T-cell (primary cell): ENCODE data around the gene ANKRA2. TPM values are rescaled to one million over a fixed set of nuclear protein-coding genes. Genes with fewer than 3 reads are reported as not detected.

Source experiments
- ATAC-seq, 4 experiments: fragments of 200-7000 bp in 3 of 4; fragments of 150-1000 bp in 1 of 4; cut with Tn5 transposase; replicated peaks in 1 of 4; 1 replicate in 3 of 4; 2 replicates in 1 of 4; pipeline ENCODE4 v1.10.0; 2021; ENCODE audit warnings: moderate library complexity in 3 of 4, mild to moderate bottlenecking in 2 of 4, moderate number of reproducible peaks in 1 of 4
- CTCF ChIA-PET, 2 donors: fragments of 300-600 bp; sonication (Branson Sonifier 250); formaldehyde crosslinking; loops; one replicate each; lab custom pipeline; 2022; ENCODE audit warnings: antibody characterized with exemption in 2 of 2; lab: Charles Lee
- POLR2A ChIA-PET, 2 donors: fragments of 300-600 bp; sonication (Branson Sonifier 250); formaldehyde crosslinking; loops; one replicate each; lab custom pipeline; 2022; ENCODE audit warnings: antibody characterized with exemption in 2 of 2; lab: Charles Lee
- DNase-seq, 35 experiments: peaks; one replicate each; pipeline versions ENCODE4 v3.0.0 to v3.0.0-alpha.2; 2013 to 2023
- H3K27ac ChIP-seq: one replicate; pipeline ENCODE4 v1.5.1; 2013; ENCODE audit warnings: low read length
- H3K27me3 ChIP-seq, 2 experiments: replicated peaks in 1 of 2; 1 replicate in 1 of 2; 2 replicates in 1 of 2; pipeline versions ENCODE4 v1.6.1 to v1.7.0; 2013; ENCODE audit warnings: low read length in 1 of 2, mixed read lengths in 1 of 2; ENCODE audit not compliant: control insufficient read depth in 2 of 2, insufficient read depth in 2 of 2; ENCODE audit errors: extremely low read depth in 1 of 2
- H3K36me3 ChIP-seq, 2 donors: 1 replicate in 1 of 2; 2 replicates in 1 of 2; pipeline versions ENCODE4 v1.6.1 to v1.7.0; 2013; ENCODE audit warnings: low read length in 1 of 2; ENCODE audit not compliant: control insufficient read depth in 2 of 2, insufficient read depth in 1 of 2; ENCODE audit errors: extremely low read depth in 1 of 2
- H3K4me1 ChIP-seq, 2 experiments: 1 replicate in 1 of 2; 2 replicates in 1 of 2; pipeline versions ENCODE4 v1.6.1 to v1.7.0; 2013; ENCODE audit warnings: low read length in 2 of 2, mixed read lengths in 1 of 2; ENCODE audit not compliant: insufficient read depth in 2 of 2, control insufficient read depth in 1 of 2; ENCODE audit errors: extremely low read depth in 1 of 2
- H3K4me3 ChIP-seq, 2 donors: 1 replicate in 1 of 2; 2 replicates in 1 of 2; pipeline versions ENCODE4 v1.5.1 to v1.7.0; 2013; ENCODE audit warnings: mild to moderate bottlenecking in 2 of 2, low read length in 1 of 2, moderate library complexity in 1 of 2; ENCODE audit not compliant: control insufficient read depth in 1 of 2; ENCODE audit errors: extremely low read depth in 1 of 2
- H3K9me3 ChIP-seq: 2 replicates; pipeline ENCODE4 v1.7.0; 2013
- H3K27ac Mint-ChIP-seq, 2 donors: one replicate each; pipeline ENCODE4 v1.8.0; 2020 to 2021; ENCODE audit warnings: mild to moderate bottlenecking in 2 of 2, mixed read lengths in 2 of 2
- H3K27me3 Mint-ChIP-seq, 2 donors: one replicate each; pipeline ENCODE4 v1.8.0; 2021 to 2022; ENCODE audit warnings: mixed read lengths in 2 of 2
- H3K36me3 Mint-ChIP-seq: one replicate; pipeline ENCODE4 v1.8.0; 2021; ENCODE audit warnings: mixed read lengths
- H3K4me1 Mint-ChIP-seq, 3 donors: one replicate each; pipeline ENCODE4 v1.8.0; 2020 to 2022; ENCODE audit warnings: mixed read lengths in 3 of 3, mild to moderate bottlenecking in 1 of 3
- H3K4me3 Mint-ChIP-seq, 3 donors: one replicate each; pipeline ENCODE4 v1.8.0; 2020 to 2022; ENCODE audit warnings: mild to moderate bottlenecking in 3 of 3, mixed read lengths in 3 of 3, moderate library complexity in 3 of 3
- H3K9me3 Mint-ChIP-seq, 3 donors: one replicate each; pipeline ENCODE4 v1.8.0; 2020 to 2022; ENCODE audit warnings: mixed read lengths in 3 of 3
- WGBS: methylation state at CpG from one replicate; pipeline ENCODE4 v1.1.5; 2013; ENCODE audit warnings: missing lambda C conversion rate; ENCODE audit not compliant: insufficient coverage; 5-methylcytosine and 5-hydroxymethylcytosine counted together
- total RNA-seq, 35 experiments: library from RNA in 6 of 35; stranded (reverse) in 6 of 35; fragments of 120-200 nt in 1 of 35; gene quantifications; one replicate each; pipeline versions ENCODE4 v1.2.1 to v1.2.4 and lab custom pipeline; 2013 to 2026

Gene ANKRA2
- total RNA-seq, 5 donors from 2014 or later (not counting 1 experiment from before 2014, with no cell fraction given) = 37.8 to 42.8 (median 39.7) TPM

- Mint-ChIP-seq H3K4me3 (no peak overlapping the region), H3K4me1 (no peaks in the 10 kb centered on the region), H3K27ac (no peak overlapping the region), H3K27me3 (no peaks in the 10 kb centered on the region), H3K9me3 (no peaks in the 10 kb centered on the region), H3K36me3 (no peaks in the 10 kb centered on the region)
- no CpG with 5 or more reads among the region's 1 CpG for WGBS
- Histone ChIP-seq H3K4me3 (no peak overlapping the region), H3K9me3 (no peaks in the 10 kb centered on the region), H3K36me3 (no peaks in the 10 kb centered on the region), H3K27me3 (no peaks in the 10 kb centered on the region), H3K27ac (no peak overlapping the region), H3K4me1 (no peaks in the 10 kb centered on the region)
- ChIA-PET CTCF (no interaction called here), POLR2A (no interaction called here)
- ATAC-seq = no peak
- no peak for DNase-seq
Measured at GRCh38 chr5:73587923-73588322, 22.5 kb upstream of the ANKRA2 start.

- no peak overlapping the region for H3K27ac ChIP-seq
- H3K36me3 ChIP-seq = peaks cover 0 to 40% of the 10 kb centered on the region in 2 donors
- H3K9me3 ChIP-seq = no peaks in the 10 kb centered on the region
- ChIA-PET CTCF (no interaction called here), POLR2A (no interaction called here)
- H3K9me3 Mint-ChIP-seq = no peaks in the 10 kb centered on the region
- H3K27me3 ChIP-seq = no peaks in the 10 kb centered on the region
- no peak overlapping the region for H3K4me3 Mint-ChIP-seq
- H3K27ac Mint-ChIP-seq = no peak overlapping the region
- no CpG with 5 or more reads among the region's 3 CpGs for WGBS
- no peaks in the 10 kb centered on the region for H3K27me3 Mint-ChIP-seq
- H3K36me3 Mint-ChIP-seq = peaks cover 29% of the 10 kb centered on the region
- H3K4me1 Mint-ChIP-seq = no peaks in the 10 kb centered on the region
- H3K4me3 ChIP-seq = no peak overlapping the region
- no peak for ATAC-seq
- no peaks in the 10 kb centered on the region for H3K4me1 ChIP-seq
- DNase-seq = no peak
Measured at GRCh38 chr5:73582285-73583145, 17.1 kb upstream of the ANKRA2 start.

GRCh38 chr5:73565969-73566547 lies 619 bp upstream of the ANKRA2 start:
- DNase-seq (no peak), ATAC-seq (no peak)
- POLR2A ChIA-PET = interaction anchor here in 1 of 2 donors (1.3 kb wide), 1 partner anchor 67 kb away, joined by 6 read pairs; no protein-coding TSS in a partner anchor
- peak overlapping the region; percentile 96 for H3K27ac ChIP-seq
- WGBS = 0% methylated on average over 1 of the region's 8 CpGs
- peak overlapping the region; percentile 93 to 99 for H3K4me3 ChIP-seq
- peaks cover 18% of the 10 kb centered on the region in 2 experiments for H3K4me1 ChIP-seq
- peaks cover 0 to 23% of the 10 kb centered on the region in 2 donors for H3K36me3 ChIP-seq
- H3K27me3 Mint-ChIP-seq = no peaks in the 10 kb centered on the region
- peak overlapping the region; percentile 98 to 100 for H3K27ac Mint-ChIP-seq
- H3K9me3 ChIP-seq = no peaks in the 10 kb centered on the region
- H3K4me1 Mint-ChIP-seq = peaks cover 31 to 53% (median 51%) of the 10 kb centered on the region in 3 donors
- CTCF ChIA-PET = interaction anchor here (0.5 to 1.1 kb wide), 2 partner anchors 28 to 1247 kb away, joined by 6 to 9 read pairs; no protein-coding TSS in a partner anchor
- no peaks in the 10 kb centered on the region for H3K27me3 ChIP-seq
- H3K9me3 Mint-ChIP-seq = no peaks in the 10 kb centered on the region
- peaks cover 27% of the 10 kb centered on the region for H3K36me3 Mint-ChIP-seq
- peak overlapping the region; percentile 92 to 100 (median 95) for H3K4me3 Mint-ChIP-seq

- Mint-ChIP-seq H3K4me3 (peak overlapping the region; percentile 92 to 100 (median 95)), H3K27ac (peak overlapping the region; percentile 98 to 100), H3K9me3 (no peaks in the 10 kb centered on the region), H3K4me1 (peaks cover 36 to 57% (median 55%) of the 10 kb centered on the region in 3 donors), H3K36me3 (peaks cover 22% of the 10 kb centered on the region), H3K27me3 (no peaks in the 10 kb centered on the region)
- DNase-seq (peak in 23 of 35 experiments; percentile 1 to 39 (median 14)), ATAC-seq (no peak)
- Histone ChIP-seq H3K27me3 (no peaks in the 10 kb centered on the region), H3K27ac (peak overlapping the region; percentile 96), H3K4me1 (peaks cover 18 to 22% of the 10 kb centered on the region in 2 experiments), H3K36me3 (peaks cover 0 to 20% of the 10 kb centered on the region in 2 donors), H3K4me3 (peak overlapping the region; percentile 93 to 99), H3K9me3 (no peaks in the 10 kb centered on the region)
- ChIA-PET CTCF (interaction anchor here in 1 of 2 donors (0.9 to 1.6 kb wide), 2 partner anchors 46 to 68 kb away, joined by 5 read pairs; no protein-coding TSS in a partner anchor), POLR2A (interaction anchor here (0.6 to 1.8 kb wide), 3 partner anchors 11 to 1256 kb away, joined by 3 to 11 read pairs (median 4); partner anchors contain the start of gene BTF3 (in 1 of the 2))
- WGBS = 20% methylated on average over 8 of the region's 9 CpGs
Measured at GRCh38 chr5:73564675-73565074, 764 bp downstream of the ANKRA2 start.

GRCh38 chr5:73564018-73564417 lies 1.4 kb downstream of the ANKRA2 start:
- peak in 1 of 35 experiments; percentile 4 for DNase-seq
- peaks cover 36 to 57% (median 55%) of the 10 kb centered on the region in 3 donors for H3K4me1 Mint-ChIP-seq

GRCh38 chr5:73558950-73559349 lies 6.5 kb downstream of the ANKRA2 start:
- peaks cover 16 to 27% (median 25%) of the 10 kb centered on the region in 3 donors for H3K4me1 Mint-ChIP-seq
- H3K27ac Mint-ChIP-seq = no peak overlapping the region
- no peak overlapping the region for H3K4me3 Mint-ChIP-seq
- no peaks in the 10 kb centered on the region for H3K27me3 Mint-ChIP-seq
- no peak for DNase-seq
- Histone ChIP-seq H3K4me3 (no peak overlapping the region), H3K36me3 (peaks cover 7 to 63% of the 10 kb centered on the region in 2 donors), H3K27me3 (no peaks in the 10 kb centered on the region), H3K4me1 (peaks cover 4 to 11% of the 10 kb centered on the region in 2 experiments), H3K27ac (no peak overlapping the region), H3K9me3 (no peaks in the 10 kb centered on the region)
- no peak for ATAC-seq
- 100% methylated on average over 1 of the region's 1 CpG for WGBS
- POLR2A ChIA-PET = interaction anchor here in 1 of 2 donors (0.5 kb wide), 1 partner anchor 63 kb away, joined by 5 read pairs; no protein-coding TSS in a partner anchor
- H3K9me3 Mint-ChIP-seq = no peaks in the 10 kb centered on the region
- CTCF ChIA-PET = no interaction called here
- H3K36me3 Mint-ChIP-seq = peaks cover 39% of the 10 kb centered on the region

More at GRCh38 chr5:73564018-73564417, 1.4 kb downstream of the ANKRA2 start:
- no CpG with 5 or more reads among the region's 3 CpGs for WGBS
- H3K36me3 ChIP-seq = peaks cover 0 to 18% of the 10 kb centered on the region in 2 donors
- H3K4me1 ChIP-seq = peaks cover 18 to 22% of the 10 kb centered on the region in 2 experiments
- CTCF ChIA-PET = interaction anchor here in 1 of 2 donors (1.6 kb wide), 1 partner anchor 45 kb away, joined by 5 read pairs; no protein-coding TSS in a partner anchor
- Mint-ChIP-seq H3K27me3 (no peaks in the 10 kb centered on the region), H3K27ac (peak overlapping the region; percentile 36 to 100), H3K36me3 (peaks cover 20% of the 10 kb centered on the region), H3K9me3 (no peaks in the 10 kb centered on the region), H3K4me3 (peak overlapping the region; percentile 92 to 100 (median 95))
- peak overlapping the region in 1 of 2 donors; percentile 93 for H3K4me3 ChIP-seq
- H3K27me3 ChIP-seq = no peaks in the 10 kb centered on the region
- no peaks in the 10 kb centered on the region for H3K9me3 ChIP-seq
- POLR2A ChIA-PET = interaction anchor here (0.6 to 1.8 kb wide), 5 partner anchors 10 to 1256 kb away, joined by 3 to 11 read pairs (median 3); partner anchors contain the start of gene BTF3 (in 1 of the 2)
- no peak overlapping the region for H3K27ac ChIP-seq
- ATAC-seq = no peak
